Breast epithelium (tissue), 3 donors: ENCODE results near the gene CYTH4.

Source experiments
- POLR2A ChIP-seq: fragments of 450-650 bp; IDR thresholded peaks from one replicate; pipeline ENCODE4 v1.6.1; 2016; ENCODE audit warnings: antibody characterized with exemption, mild to moderate bottlenecking, moderate library complexity
- POLR2AphosphoS5 ChIP-seq, 3 donors: sonication (generic); formaldehyde crosslinking; IDR thresholded peaks; one replicate each; pipeline ENCODE4 v1.6.1; 2017; ENCODE audit warnings: antibody characterized with exemption in 3 of 3
- TF ChIP-seq, protein P1 (sequence below), 3 donors: fragments of 450-650 bp; IDR thresholded peaks; one replicate each; pipeline ENCODE4 v1.5.1; 2016 to 2017; ENCODE audit warnings: antibody characterized with exemption in 3 of 3, mild to moderate bottlenecking in 3 of 3, moderate library complexity in 3 of 3

- TF ChIP-seq POLR2A (no peak), POLR2AphosphoS5 (IDR thresholded peaks at IDR 0.05) (no peak)
- TF ChIP-seq, protein P1, sequence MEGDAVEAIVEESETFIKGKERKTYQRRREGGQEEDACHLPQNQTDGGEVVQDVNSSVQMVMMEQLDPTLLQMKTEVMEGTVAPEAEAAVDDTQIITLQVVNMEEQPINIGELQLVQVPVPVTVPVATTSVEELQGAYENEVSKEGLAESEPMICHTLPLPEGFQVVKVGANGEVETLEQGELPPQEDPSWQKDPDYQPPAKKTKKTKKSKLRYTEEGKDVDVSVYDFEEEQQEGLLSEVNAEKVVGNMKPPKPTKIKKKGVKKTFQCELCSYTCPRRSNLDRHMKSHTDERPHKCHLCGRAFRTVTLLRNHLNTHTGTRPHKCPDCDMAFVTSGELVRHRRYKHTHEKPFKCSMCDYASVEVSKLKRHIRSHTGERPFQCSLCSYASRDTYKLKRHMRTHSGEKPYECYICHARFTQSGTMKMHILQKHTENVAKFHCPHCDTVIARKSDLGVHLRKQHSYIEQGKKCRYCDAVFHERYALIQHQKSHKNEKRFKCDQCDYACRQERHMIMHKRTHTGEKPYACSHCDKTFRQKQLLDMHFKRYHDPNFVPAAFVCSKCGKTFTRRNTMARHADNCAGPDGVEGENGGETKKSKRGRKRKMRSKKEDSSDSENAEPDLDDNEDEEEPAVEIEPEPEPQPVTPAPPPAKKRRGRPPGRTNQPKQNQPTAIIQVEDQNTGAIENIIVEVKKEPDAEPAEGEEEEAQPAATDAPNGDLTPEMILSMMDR (IDR thresholded peaks at IDR 0.05) = no peak
Observed at GRCh38 chr22:37319469-37319868, 37.2 kb downstream of the CYTH4 start.
